Neural cell (in vitro differentiated cells): ENCODE measurements around the gene SYMPK.
A peak's percentile ranks its signal among the peaks of the same experiment; 100 is the strongest.

ENCODE experiments used
- EP300 ChIP-seq: fragments of 450-650 bp; conservative IDR thresholded peaks from 2 replicates; pipeline ENCODE4 v1.6.1; 2014; ENCODE audit warnings: antibody characterized with exemption, mild to moderate bottlenecking, moderate library complexity; ENCODE audit not compliant: poor library complexity, severe bottlenecking
- EZH2 ChIP-seq: fragments of 200-600, 300-800 bp; shearing (Covaris generic), sonication (generic); IDR thresholded peaks from 2 replicates; pipeline ENCODE4 v1.6.1; 2014; ENCODE audit warnings: antibody characterized with exemption, low read length, borderline replicate concordance, mild to moderate bottlenecking; ENCODE audit not compliant: insufficient read depth, poor library complexity, severe bottlenecking
- MXI1 ChIP-seq: fragments of 450-650 bp; conservative IDR thresholded peaks from 2 replicates; pipeline ENCODE4 v1.6.1; 2014; ENCODE audit warnings: antibody characterized with exemption, mild to moderate bottlenecking; ENCODE audit not compliant: poor library complexity, severe bottlenecking
- POLR2AphosphoS5 ChIP-seq: IDR thresholded peaks from 2 replicates; pipeline ENCODE4 v1.6.1; 2012
- RAD21 ChIP-seq: fragments of 450-650 bp; conservative IDR thresholded peaks from 2 replicates; pipeline ENCODE4 v1.6.1; 2014; ENCODE audit warnings: antibody characterized with exemption, mild to moderate bottlenecking, moderate library complexity
- REST ChIP-seq: IDR thresholded peaks from 2 replicates; pipeline ENCODE4 v1.6.1; 2012; ENCODE audit warnings: borderline replicate concordance
- SMC3 ChIP-seq: fragments of 450-650 bp; conservative IDR thresholded peaks from 2 replicates; pipeline ENCODE4 v1.6.1; 2014; ENCODE audit warnings: antibody characterized with exemption, mild to moderate bottlenecking, moderate library complexity; ENCODE audit not compliant: poor library complexity
- TAF1 ChIP-seq: IDR thresholded peaks from 2 replicates; pipeline ENCODE4 v1.6.1; 2012; ENCODE audit warnings: low read depth
- TF ChIP-seq, protein P1 (sequence below): fragments of 450-650 bp; IDR thresholded peaks from 2 replicates; pipeline ENCODE4 v1.5.1; 2014; ENCODE audit warnings: antibody characterized with exemption, mild to moderate bottlenecking, moderate library complexity; ENCODE audit not compliant: poor library complexity, severe bottlenecking

DNA sequence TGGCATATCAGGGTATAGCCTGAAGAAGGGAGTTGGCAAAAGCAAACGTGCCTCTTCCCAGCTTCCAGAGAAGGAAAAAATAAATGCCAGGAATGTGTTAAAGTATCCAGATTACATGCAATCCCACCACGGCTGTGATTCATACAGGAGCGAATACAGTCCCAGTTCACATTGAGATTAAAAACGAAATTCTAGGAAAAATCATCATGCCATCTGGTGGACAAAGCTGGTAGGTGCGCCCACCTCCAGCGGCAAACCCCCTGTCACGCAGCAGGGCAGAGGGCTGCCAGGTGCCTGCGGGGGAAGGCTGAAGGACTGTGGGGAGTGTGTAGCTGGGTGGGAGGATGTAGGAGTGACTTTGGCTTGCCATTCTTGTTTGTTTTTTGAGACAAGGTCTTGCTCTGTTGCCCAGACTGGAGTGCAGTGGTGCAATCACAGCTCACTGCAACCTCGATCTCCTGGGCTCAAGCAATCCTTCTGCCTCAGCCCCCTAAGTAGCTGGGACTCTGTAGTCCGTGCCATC lies 63.9 kb downstream of the SYMPK start:
- TF ChIP-seq REST (peak; percentile 88), POLR2AphosphoS5 (no peak), EZH2 (no peak), TAF1 (no peak), SMC3 (peak; percentile 88), EP300 (no peak), RAD21 (peak; percentile 78), MXI1 (no peak)
- TF ChIP-seq, protein P1, sequence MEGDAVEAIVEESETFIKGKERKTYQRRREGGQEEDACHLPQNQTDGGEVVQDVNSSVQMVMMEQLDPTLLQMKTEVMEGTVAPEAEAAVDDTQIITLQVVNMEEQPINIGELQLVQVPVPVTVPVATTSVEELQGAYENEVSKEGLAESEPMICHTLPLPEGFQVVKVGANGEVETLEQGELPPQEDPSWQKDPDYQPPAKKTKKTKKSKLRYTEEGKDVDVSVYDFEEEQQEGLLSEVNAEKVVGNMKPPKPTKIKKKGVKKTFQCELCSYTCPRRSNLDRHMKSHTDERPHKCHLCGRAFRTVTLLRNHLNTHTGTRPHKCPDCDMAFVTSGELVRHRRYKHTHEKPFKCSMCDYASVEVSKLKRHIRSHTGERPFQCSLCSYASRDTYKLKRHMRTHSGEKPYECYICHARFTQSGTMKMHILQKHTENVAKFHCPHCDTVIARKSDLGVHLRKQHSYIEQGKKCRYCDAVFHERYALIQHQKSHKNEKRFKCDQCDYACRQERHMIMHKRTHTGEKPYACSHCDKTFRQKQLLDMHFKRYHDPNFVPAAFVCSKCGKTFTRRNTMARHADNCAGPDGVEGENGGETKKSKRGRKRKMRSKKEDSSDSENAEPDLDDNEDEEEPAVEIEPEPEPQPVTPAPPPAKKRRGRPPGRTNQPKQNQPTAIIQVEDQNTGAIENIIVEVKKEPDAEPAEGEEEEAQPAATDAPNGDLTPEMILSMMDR: peak; percentile 89
